ENCODE results near the gene MAMDC2. TPM values are rescaled to one million over a fixed set of nuclear protein-coding genes. Genes with fewer than 3 reads are reported as not detected.
A peak's percentile ranks its signal among the peaks of the same experiment; 100 is the strongest.

MAMDC2 gene
- total and polyA plus RNA-seq, 2 of the 8 experiments (the other 6 are each of a cell fraction or from before 2014, with no cell fraction given) = 6.1 to 15.4 TPM

- ChIA-PET CTCF (ENCODE audit: partially characterized antibody) (interaction anchor here (0.6 to 9.5 kb wide), 14 partner anchors 10 to 163 kb away, joined by 3 to 126 read pairs (median 22); partner anchors contain the start of gene MAMDC2), POLR2A (ENCODE audit: partially characterized antibody) (no interaction called here)
- Histone ChIP-seq H3K4ac (replicated peaks; ENCODE audit: insufficient read length, low read depth, low read length) (no peak overlapping the region), H3K4me1 (replicated peaks in 1 of 4; ENCODE audit: control insufficient read depth in 3 of 4, insufficient read depth in 4 of 4, low read length in 3 of 4) (peaks cover 0 to 8% (median 5%) of the 10 kb centered on the region in 4 experiments; a peak in 4 of 7 replicates), H4K8ac (ENCODE audit: extremely low read depth, insufficient read depth, low read length) (no peak overlapping the region), H2BK15ac (ENCODE audit: low read length) (no peak overlapping the region), H3K56ac (replicated peaks; ENCODE audit: insufficient read length, low read depth, low read length) (no peak overlapping the region), H2BK120ac (replicated peaks; ENCODE audit: low read depth, low read length) (no peak overlapping the region), H2BK20ac (ENCODE audit: low read length) (no peak overlapping the region), H2BK5ac (ENCODE audit: low read depth, low read length) (0 out of 2 replicates have a peak overlapping the region, but pooled peaks have one; percentile 6), H4K20me1 (replicated peaks in 1 of 2; ENCODE audit: control insufficient read depth in 1 of 2, insufficient read depth in 2 of 2, low read length in 2 of 2) (no peaks in the 10 kb centered on the region), H3K27me3 (replicated peaks in 1 of 4; ENCODE audit: control insufficient read depth in 3 of 4, extremely low read depth in 1 of 4, insufficient read depth in 3 of 4, low read length in 3 of 4) (no peaks in the 10 kb centered on the region), H3K14ac (ENCODE audit: insufficient read length) (no peak overlapping the region), H3K27ac (ENCODE audit: low read depth, low read length) (no peak overlapping the region), H3K9me3 (ENCODE audit: insufficient read depth in 2 of 2, low read depth in 1 of 2, low read length in 1 of 2) (no peaks in the 10 kb centered on the region), H3K23me2 (ENCODE audit: low read depth, low read length) (no peaks in the 10 kb centered on the region; the same call in 1 of the 2 replicates), H2AK5ac (ENCODE audit: low read depth, low read length) (no peak overlapping the region), H3K36me3 (ENCODE audit: control insufficient read depth in 2 of 4, insufficient read depth in 4 of 4, low read length in 3 of 4) (peaks cover 0 to 6% (median 0%) of the 10 kb centered on the region in 4 experiments; a peak in 1 of 8 replicates), H3K79me1 (ENCODE audit: low read depth, low read length) (no peaks in the 10 kb centered on the region), H4K5ac (ENCODE audit: insufficient read length, low read depth, low read length) (no peak overlapping the region), H3K18ac (ENCODE audit: extremely low read depth, low read length) (no peak overlapping the region), H2BK12ac (ENCODE audit: low read depth, low read length) (peak overlapping the region; percentile 40), H3K4me2 (ENCODE audit: insufficient read depth in 1 of 2, low read depth in 2 of 2, low read length in 2 of 2) (peak overlapping the region in 1 of 2 experiments; percentile 40; a peak in 2 of 4 replicates), H2AFZ (ENCODE audit: low read length) (no peak overlapping the region), H3K23ac (ENCODE audit: insufficient read length) (no peak overlapping the region), H3K4me3 (ENCODE audit: extremely low read depth in 1 of 4, insufficient read depth in 2 of 4, low read depth in 3 of 4, low read length in 4 of 4) (peak overlapping the region in 1 of 4 experiments; percentile 12; a peak in 1 of 8 replicates), H4K91ac (replicated peaks; ENCODE audit: insufficient read length, low read length) (no peak overlapping the region), H3K9ac (replicated peaks in 1 of 4; ENCODE audit: extremely low read depth in 1 of 4, low read depth in 3 of 4, low read length in 3 of 4) (no peak overlapping the region), H3K79me2 (ENCODE audit: control insufficient read depth in 1 of 2, insufficient read depth in 2 of 2, low read length in 2 of 2) (no peaks in the 10 kb centered on the region)
- no peak for DNase-seq (ENCODE audit: low read depth in 1 of 2, low spot score in 2 of 2)
- FAIRE-seq = peak; percentile 45
- 70% methylated on average over 1 of the region's 1 CpG; no CpG with 5 or more reads in 1 of the 2 experiments for WGBS, 2 experiments (ENCODE audit: extremely low coverage in 1 of 2, insufficient coverage in 1 of 2, insufficient read length in 1 of 2, insufficient replicate concordance in 2 of 2, low coverage in 1 of 2, low lambda C conversion rate in 2 of 2, missing lambda C conversion rate in 1 of 2)
- TF ChIP-seq TBP (IDR thresholded peaks at IDR 0.05; ENCODE audit: low read depth, low read length) = no peak
- no peak for TF ChIP-seq SP4 (IDR thresholded peaks at IDR 0.05; ENCODE audit: low read length)
- no peak for TF ChIP-seq ASH2L (IDR thresholded peaks at IDR 0.05; ENCODE audit: low read length)
- TF ChIP-seq CREB1 (IDR thresholded peaks at IDR 0.05) = no peak
- TF ChIP-seq ATF2 (IDR thresholded peaks at IDR 0.05; ENCODE audit: low read length) = no peak
- TF ChIP-seq YY1 (IDR thresholded peaks at IDR 0.05; ENCODE audit: low read depth, low read length) = 0 out of 2 replicates have a peak, but pooled peaks have one; percentile 12
- 0 out of 2 replicates have a peak, but pooled peaks have one; percentile 44 for TF ChIP-seq SP1 (IDR thresholded peaks at IDR 0.05; ENCODE audit: low read depth, low read length)
- no peak for TF ChIP-seq HDAC6 (IDR thresholded peaks at IDR 0.05; ENCODE audit: low read depth, low read length)
- peak; percentile 85 for TF ChIP-seq TEAD4 (IDR thresholded peaks at IDR 0.05; ENCODE audit: low read depth, low read length)
- TF ChIP-seq ATF3 (IDR thresholded peaks at IDR 0.05; ENCODE audit: insufficient read depth, low read depth, low read length) = no peak
- TF ChIP-seq TCF12 (IDR thresholded peaks at IDR 0.05; ENCODE audit: low read depth, low read length) = peak; percentile 86
- TF ChIP-seq MAFK (IDR thresholded peaks at IDR 0.05; ENCODE audit: low read depth, low read length) = no peak
These were observed 71.2 kb downstream of the MAMDC2 start for GRCh38 chr9:70114898-70115297.

Measured in H1 (cell line).